ENCODE measurements around the gene FYB2.

The FYB2 gene

DNA sequence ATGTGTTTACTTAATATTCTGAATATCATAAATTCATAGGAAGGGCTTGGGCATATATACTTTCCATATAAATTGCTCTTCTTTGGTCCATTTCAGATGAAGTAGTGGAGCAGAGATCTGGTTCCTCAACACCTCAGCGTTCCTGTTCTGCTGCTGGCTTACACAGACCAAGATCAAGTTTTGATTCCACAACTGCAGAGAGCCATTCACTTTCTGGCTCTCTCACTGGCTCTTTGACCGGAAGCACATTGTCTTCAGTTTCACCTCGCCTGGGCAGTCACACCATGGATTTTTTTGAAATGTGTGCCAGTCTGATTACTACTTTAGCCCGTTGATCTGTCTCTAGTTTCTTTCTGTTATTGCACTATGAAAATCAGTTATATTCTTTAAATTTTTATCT is 111.8 kb downstream of the FYB2 start:
- no peaks in the 10 kb centered on the region for H3K79me2 ChIP-seq (ENCODE audit: control insufficient read depth, insufficient read depth, low read length, poor library complexity)
- WGBS (ENCODE audit: extremely low coverage, insufficient coverage, insufficient read length): no CpG with 5 or more reads among the region's 4 CpGs

DNA sequence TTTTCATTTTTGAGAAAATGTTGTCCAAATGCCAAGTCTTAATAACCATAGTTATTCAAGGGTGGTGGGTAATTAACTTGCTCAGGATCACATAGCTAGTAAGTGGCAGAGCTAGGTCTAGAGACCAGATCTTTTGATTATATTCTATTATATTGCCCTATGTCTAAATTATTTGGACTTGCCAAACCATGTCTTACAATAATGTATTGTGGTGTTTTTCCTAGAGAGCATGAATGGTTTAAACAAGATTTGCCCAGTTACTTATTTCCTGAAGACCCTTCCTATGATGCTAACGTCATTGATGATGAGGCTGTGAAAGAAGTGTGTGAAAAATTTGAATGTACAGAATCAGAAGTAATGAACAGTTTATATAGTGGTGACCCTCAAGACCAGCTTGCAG is 115.5 kb downstream of the FYB2 start:
- H3K4me3 ChIP-seq (ENCODE audit: low read depth, low read length): no peak overlapping the region
- H3K79me2 ChIP-seq (ENCODE audit: control insufficient read depth, insufficient read depth, low read length, poor library complexity): no peaks in the 10 kb centered on the region
- no peak overlapping the region for H2AK5ac ChIP-seq (ENCODE audit: low read length)
- H3K4ac ChIP-seq (ENCODE audit: low read depth, low read length): no peak overlapping the region
- no peak overlapping the region for H3K9ac ChIP-seq (ENCODE audit: low read length)
- H4K91ac ChIP-seq (ENCODE audit: low read depth, low read length): no peak overlapping the region
- no peaks in the 10 kb centered on the region for H3K9me3 ChIP-seq (ENCODE audit: insufficient read depth, low read depth, low read length)
- no peak overlapping the region for H4K12ac ChIP-seq (ENCODE audit: low read depth, low read length)
- no peak overlapping the region for H3K23ac ChIP-seq (ENCODE audit: low read length)
- H3K4me2 ChIP-seq (ENCODE audit: low read length): no peak overlapping the region
- H3K36me3 ChIP-seq (ENCODE audit: control insufficient read depth in 1 of 2, insufficient read depth in 2 of 2, low read length in 2 of 2): peaks cover 0 to 3% of the 10 kb centered on the region in 2 experiments
- WGBS (ENCODE audit: extremely low coverage, insufficient coverage, insufficient read length): no CpG with 5 or more reads among the region's 1 CpG
- no peaks in the 10 kb centered on the region for H3K4me1 ChIP-seq (ENCODE audit: control insufficient read depth in 1 of 2, insufficient read depth in 2 of 2, low read length in 2 of 2)
- no peaks in the 10 kb centered on the region for H3K79me1 ChIP-seq (ENCODE audit: low read length)
- no peak overlapping the region for H2AFZ ChIP-seq (ENCODE audit: insufficient read depth, low read length, poor library complexity)
- no peak overlapping the region for H2BK5ac ChIP-seq (ENCODE audit: low read depth, low read length, poor library complexity)
- no peak overlapping the region for H3K14ac ChIP-seq (ENCODE audit: low read length)
- DNase-seq: no peak
- H3K27me3 ChIP-seq (ENCODE audit: insufficient read depth, low read length): no peaks in the 10 kb centered on the region
- H3K27ac ChIP-seq (ENCODE audit: low read depth, low read length): no peak overlapping the region
- no peak overlapping the region for H2BK12ac ChIP-seq (ENCODE audit: low read length)
- H4K8ac ChIP-seq (ENCODE audit: low read depth, low read length): no peak overlapping the region
- no peak overlapping the region for H3K18ac ChIP-seq (ENCODE audit: low read length)
- H2BK120ac ChIP-seq (ENCODE audit: insufficient read depth, low read length, poor library complexity): no peak overlapping the region

More for the DNA sequence above, 111.8 kb downstream of the FYB2 start:
- no peak overlapping the region for H3K9ac ChIP-seq (ENCODE audit: low read length)
- no peak overlapping the region for H3K4me3 ChIP-seq (ENCODE audit: low read depth, low read length)
- H2BK120ac ChIP-seq (ENCODE audit: insufficient read depth, low read length, poor library complexity): no peak overlapping the region
- no peak overlapping the region for H4K8ac ChIP-seq (ENCODE audit: low read depth, low read length)
- H3K27ac ChIP-seq (ENCODE audit: low read depth, low read length): no peak overlapping the region
- no peak overlapping the region for H4K12ac ChIP-seq (ENCODE audit: low read depth, low read length)
- no peak overlapping the region for H2BK5ac ChIP-seq (ENCODE audit: low read depth, low read length, poor library complexity)
- H3K27me3 ChIP-seq (ENCODE audit: insufficient read depth, low read length): no peaks in the 10 kb centered on the region
- DNase-seq: no peak
- H3K4ac ChIP-seq (ENCODE audit: low read depth, low read length): no peak overlapping the region
- no peaks in the 10 kb centered on the region for H3K9me3 ChIP-seq (ENCODE audit: insufficient read depth, low read depth, low read length)
- H3K79me1 ChIP-seq (ENCODE audit: low read length): no peaks in the 10 kb centered on the region
- no peak overlapping the region for H3K4me2 ChIP-seq (ENCODE audit: low read length)
- H4K91ac ChIP-seq (ENCODE audit: low read depth, low read length): no peak overlapping the region
- H3K18ac ChIP-seq (ENCODE audit: low read length): no peak overlapping the region
- no peak overlapping the region for H3K14ac ChIP-seq (ENCODE audit: low read length)
- peaks cover 0 to 3% of the 10 kb centered on the region in 2 experiments for H3K36me3 ChIP-seq (ENCODE audit: control insufficient read depth in 1 of 2, insufficient read depth in 2 of 2, low read length in 2 of 2)
- H2BK12ac ChIP-seq (ENCODE audit: low read length): no peak overlapping the region
- no peak overlapping the region for H2AK5ac ChIP-seq (ENCODE audit: low read length)
- H2AFZ ChIP-seq (ENCODE audit: insufficient read depth, low read length, poor library complexity): no peak overlapping the region
- H3K4me1 ChIP-seq (ENCODE audit: control insufficient read depth in 1 of 2, insufficient read depth in 2 of 2, low read length in 2 of 2): no peaks in the 10 kb centered on the region
- no peak overlapping the region for H3K23ac ChIP-seq (ENCODE audit: low read length)

DNA sequence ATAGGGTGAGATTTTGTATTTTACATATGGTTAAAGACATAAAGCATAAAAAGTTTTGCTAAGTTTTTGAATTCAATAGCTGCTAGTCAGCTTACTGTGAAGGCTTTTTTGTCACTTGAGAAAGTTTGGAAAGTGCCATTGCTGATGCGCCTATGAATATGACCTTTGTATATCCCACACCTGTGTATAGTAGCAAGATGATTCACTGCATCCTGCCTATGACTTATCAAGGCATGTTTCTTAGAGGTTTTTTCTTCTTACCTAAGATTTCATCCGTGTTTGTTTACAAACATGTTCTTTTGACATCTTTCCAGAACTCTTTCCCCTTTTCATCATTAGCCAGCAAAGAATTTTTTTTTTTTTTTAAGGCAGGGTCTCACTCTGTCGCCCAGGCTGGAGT is 122.5 kb downstream of the FYB2 start:
- WGBS (ENCODE audit: extremely low coverage, insufficient coverage, insufficient read length): no CpG with 5 or more reads among the region's 3 CpGs

DNA sequence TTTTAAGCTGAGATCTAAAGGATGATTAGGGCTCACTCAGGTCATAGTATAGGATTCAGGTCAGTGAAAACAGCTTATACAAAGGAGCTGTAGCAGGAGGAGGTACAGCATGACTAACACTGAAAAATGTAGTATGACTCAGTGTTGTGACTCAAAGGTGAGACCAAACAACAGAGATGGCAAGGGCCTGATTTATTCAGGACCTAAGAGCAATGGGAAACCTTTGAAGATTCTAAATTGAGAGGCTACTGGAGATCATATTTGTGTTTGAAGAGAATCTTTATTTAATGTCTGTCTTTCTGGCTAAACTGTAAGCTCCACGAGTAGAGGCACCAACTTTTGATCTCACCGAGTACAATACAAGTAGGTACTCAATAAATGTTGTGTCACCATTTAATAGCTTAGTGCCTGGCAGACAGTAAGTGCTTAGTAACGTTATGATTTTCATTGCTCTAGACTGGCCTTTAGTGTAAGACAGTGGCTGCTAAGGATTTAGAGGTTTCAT is 130.6 kb downstream of the FYB2 start:
- Histone ChIP-seq H3K14ac (ENCODE audit: low read length) (no peak overlapping the region), H2BK5ac (ENCODE audit: low read depth, low read length, poor library complexity) (no peak overlapping the region), H3K79me2 (ENCODE audit: control insufficient read depth, insufficient read depth, low read length, poor library complexity) (no peaks in the 10 kb centered on the region), H3K4ac (ENCODE audit: low read depth, low read length) (no peak overlapping the region), H3K79me1 (ENCODE audit: low read length) (peaks cover 2% of the 10 kb centered on the region), H3K18ac (ENCODE audit: low read length) (no peak overlapping the region), H3K4me1 (ENCODE audit: control insufficient read depth in 1 of 2, insufficient read depth in 2 of 2, low read length in 2 of 2) (no peaks in the 10 kb centered on the region), H4K91ac (ENCODE audit: low read depth, low read length) (no peak overlapping the region), H3K9ac (ENCODE audit: low read length) (no peak overlapping the region), H2BK120ac (ENCODE audit: insufficient read depth, low read length, poor library complexity) (no peak overlapping the region), H3K27me3 (ENCODE audit: insufficient read depth, low read length) (no peaks in the 10 kb centered on the region), H3K36me3 (ENCODE audit: control insufficient read depth in 1 of 2, insufficient read depth in 2 of 2, low read length in 2 of 2) (no peaks in the 10 kb centered on the region), H2AFZ (ENCODE audit: insufficient read depth, low read length, poor library complexity) (no peak overlapping the region), H2BK12ac (ENCODE audit: low read length) (no peak overlapping the region), H3K27ac (ENCODE audit: low read depth, low read length) (peak overlapping the region; percentile 69), H3K4me2 (ENCODE audit: low read length) (peak overlapping the region; percentile 38), H4K8ac (ENCODE audit: low read depth, low read length) (no peak overlapping the region), H3K4me3 (ENCODE audit: low read depth, low read length) (no peak overlapping the region), H3K9me3 (ENCODE audit: insufficient read depth, low read depth, low read length) (no peaks in the 10 kb centered on the region), H4K12ac (ENCODE audit: low read depth, low read length) (no peak overlapping the region), H3K23ac (ENCODE audit: low read length) (no peak overlapping the region), H2AK5ac (ENCODE audit: low read length) (no peak overlapping the region)
- DNase-seq: peak; percentile 51 to 87
- WGBS (ENCODE audit: extremely low coverage, insufficient coverage, insufficient read length): no CpG with 5 or more reads among the region's 3 CpGs

More for the DNA sequence above, 122.5 kb downstream of the FYB2 start:
- Histone ChIP-seq H4K8ac (ENCODE audit: low read depth, low read length) (no peak overlapping the region), H3K4me2 (ENCODE audit: low read length) (no peak overlapping the region), H3K23ac (ENCODE audit: low read length) (no peak overlapping the region), H3K27me3 (ENCODE audit: insufficient read depth, low read length) (no peaks in the 10 kb centered on the region), H2AFZ (ENCODE audit: insufficient read depth, low read length, poor library complexity) (no peak overlapping the region), H3K9me3 (ENCODE audit: insufficient read depth, low read depth, low read length) (no peaks in the 10 kb centered on the region), H3K18ac (ENCODE audit: low read length) (no peak overlapping the region), H3K9ac (ENCODE audit: low read length) (no peak overlapping the region), H4K12ac (ENCODE audit: low read depth, low read length) (no peak overlapping the region), H3K79me2 (ENCODE audit: control insufficient read depth, insufficient read depth, low read length, poor library complexity) (no peaks in the 10 kb centered on the region), H2BK5ac (ENCODE audit: low read depth, low read length, poor library complexity) (no peak overlapping the region), H3K27ac (ENCODE audit: low read depth, low read length) (no peak overlapping the region), H3K79me1 (ENCODE audit: low read length) (no peaks in the 10 kb centered on the region), H3K4ac (ENCODE audit: low read depth, low read length) (no peak overlapping the region), H4K91ac (ENCODE audit: low read depth, low read length) (no peak overlapping the region), H3K36me3 (ENCODE audit: control insufficient read depth in 1 of 2, insufficient read depth in 2 of 2, low read length in 2 of 2) (no peaks in the 10 kb centered on the region), H2AK5ac (ENCODE audit: low read length) (no peak overlapping the region), H2BK120ac (ENCODE audit: insufficient read depth, low read length, poor library complexity) (no peak overlapping the region), H3K4me1 (ENCODE audit: control insufficient read depth in 1 of 2, insufficient read depth in 2 of 2, low read length in 2 of 2) (no peaks in the 10 kb centered on the region), H2BK12ac (ENCODE audit: low read length) (no peak overlapping the region), H3K14ac (ENCODE audit: low read length) (no peak overlapping the region), H3K4me3 (ENCODE audit: low read depth, low read length) (no peak overlapping the region)
- no peak for DNase-seq

All from trophoblast cell (in vitro differentiated cells and primary cell).